OCI-M1 (cell line): ENCODE data around the gene LARP4B.
A peak's percentile ranks its signal among the peaks of the same experiment; 100 is the strongest.

Source experiments
- DNase-seq: peaks from one replicate; lab custom pipeline; 2025; lab: John Stamatoyannopoulos, UW

The LARP4B gene

GRCh38 chr10:767794-768193 lies 163.7 kb downstream of the LARP4B start:
- no peak for DNase-seq

- no peak for DNase-seq
Observed at GRCh38 chr10:767211-767610, 164.3 kb downstream of the LARP4B start.

- peak; percentile 55 for DNase-seq
Observed at GRCh38 chr10:761376-761775, 170.1 kb downstream of the LARP4B start.

DNA sequence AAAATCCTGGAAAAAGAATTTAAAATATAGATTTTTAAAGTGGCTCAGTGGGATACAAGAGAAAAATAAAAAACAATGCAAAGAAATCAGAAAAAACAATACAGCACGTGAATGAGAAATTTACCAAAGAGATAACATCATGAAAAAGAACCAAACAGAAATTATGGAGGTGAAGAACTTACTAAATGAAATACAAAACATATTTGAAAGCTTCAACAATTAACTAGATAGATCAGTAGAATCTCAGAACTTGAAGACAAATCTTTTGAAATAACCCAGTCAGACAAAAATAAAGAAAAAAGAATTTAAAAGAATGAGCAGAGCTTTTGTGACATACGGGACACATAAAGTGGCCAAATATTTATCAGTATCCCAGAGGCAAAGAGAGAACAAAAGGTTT lies 170.9 kb downstream of the LARP4B start:
- DNase-seq, result no peak

- DNase-seq, result no peak
Observed at GRCh38 chr10:759898-760477, 171.5 kb downstream of the LARP4B start.
